PFSK-1 (cell line): ENCODE data around the gene TFEB.

ENCODE experiments used
- FOXP2 ChIP-seq: optimal IDR thresholded peaks from 2 replicates; pipeline ENCODE3; 2011; ENCODE audit warnings: borderline replicate concordance, control low read depth, inconsistent platforms; ENCODE audit not compliant: insufficient read depth; ENCODE audit errors: extremely low read length, extremely low read depth
- POLR2AphosphoS5 ChIP-seq: IDR thresholded peaks from 2 replicates; pipeline ENCODE4 v1.6.1; 2012; ENCODE audit warnings: low read depth, mild to moderate bottlenecking, control low read depth, low read length, moderate library complexity
- SIN3A ChIP-seq: IDR thresholded peaks from 2 replicates; pipeline ENCODE4 v1.6.1; 2012; ENCODE audit warnings: mild to moderate bottlenecking, low read length, moderate library complexity, borderline replicate concordance; ENCODE audit not compliant: insufficient read depth
- TAF1 ChIP-seq: IDR thresholded peaks from 2 replicates; pipeline ENCODE4 v1.6.1; 2012; ENCODE audit warnings: low read length, control low read depth, borderline replicate concordance; ENCODE audit not compliant: insufficient read depth
- TF ChIP-seq, protein P1 (sequence below), 2 experiments: IDR thresholded peaks; 2 replicates each; pipeline versions ENCODE4 v1.6.1 to v1.8.0; 2011 to 2012; ENCODE audit warnings: low read depth in 2 of 2, low read length in 2 of 2, control low read depth in 1 of 2, inconsistent platforms in 1 of 2, mild to moderate bottlenecking in 1 of 2, moderate library complexity in 1 of 2; ENCODE audit not compliant: insufficient read depth in 1 of 2

Gene TFEB

DNA sequence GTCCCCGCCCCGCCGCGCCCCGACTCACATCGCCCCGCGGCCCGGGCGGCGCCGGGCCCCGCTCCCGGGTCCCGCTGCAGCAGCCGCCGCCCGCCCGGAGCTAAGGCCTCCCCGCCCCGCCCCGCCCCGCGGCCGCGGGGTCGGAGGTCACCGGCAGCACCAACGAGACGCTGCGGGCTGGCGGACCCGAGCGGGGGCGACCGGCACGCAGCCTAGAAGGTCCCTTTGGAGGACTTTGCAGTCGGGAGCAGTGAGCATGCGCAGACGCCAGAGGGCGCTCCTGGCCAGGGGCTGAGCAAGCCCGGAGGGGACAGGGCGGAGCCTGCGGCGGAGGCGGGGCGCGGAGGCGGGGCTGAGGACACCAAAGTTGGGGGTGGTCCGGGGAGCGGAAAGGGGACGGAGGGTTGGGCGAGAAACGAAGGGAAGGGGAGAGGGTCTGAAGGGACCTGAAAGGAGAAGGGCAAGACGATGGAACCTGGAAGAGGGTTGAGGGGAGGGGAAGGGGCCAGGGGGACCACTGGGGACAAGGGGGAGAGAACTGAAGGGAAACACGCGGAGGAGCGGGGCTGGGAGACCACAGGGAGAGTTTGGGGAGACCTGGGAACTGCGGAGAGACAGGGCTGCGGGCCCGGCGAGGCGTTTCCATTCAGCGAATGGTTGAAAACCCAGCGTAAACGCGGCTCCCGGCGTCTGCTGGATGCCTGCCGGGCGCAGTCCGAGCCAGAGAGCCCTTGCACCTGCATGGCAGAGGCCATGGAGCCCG is 44.6 kb upstream of the TFEB start, which contains the start of gene FRS3:
Gene FRS3 (minus strand): TSS at position 113 of the 763 bp plus-strand sequence. CDS start 2,913 bp downstream, outside the sequence.
- TF ChIP-seq POLR2AphosphoS5 (peak; percentile 35; the same call in 1 of the 2 replicates), FOXP2 (no peak)

DNA sequence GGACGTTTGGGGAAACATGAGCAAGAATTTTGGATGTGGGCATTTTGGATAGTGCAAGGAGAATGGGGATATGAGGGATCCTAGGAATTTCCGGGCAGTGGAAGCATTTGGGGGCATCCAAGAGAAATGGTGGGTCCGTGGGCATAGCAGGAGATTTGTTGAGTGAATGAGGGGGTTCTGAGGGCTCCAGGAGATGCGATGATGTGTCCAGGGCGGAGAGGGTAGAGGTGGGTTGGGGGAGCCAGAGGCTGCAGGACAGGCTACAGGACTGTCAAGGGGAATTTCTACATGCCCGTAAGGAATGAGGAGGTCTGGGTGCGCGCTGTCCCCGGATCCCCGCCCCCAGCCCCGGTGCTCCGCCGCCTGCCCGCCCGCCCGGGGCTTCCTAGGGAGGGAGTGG is 43.9 kb upstream of the TFEB start:
- TF ChIP-seq SIN3A, result no peak
- no peak for TF ChIP-seq FOXP2
- TF ChIP-seq TAF1, result no peak
- no peak for TF ChIP-seq POLR2AphosphoS5
- TF ChIP-seq, protein P1, sequence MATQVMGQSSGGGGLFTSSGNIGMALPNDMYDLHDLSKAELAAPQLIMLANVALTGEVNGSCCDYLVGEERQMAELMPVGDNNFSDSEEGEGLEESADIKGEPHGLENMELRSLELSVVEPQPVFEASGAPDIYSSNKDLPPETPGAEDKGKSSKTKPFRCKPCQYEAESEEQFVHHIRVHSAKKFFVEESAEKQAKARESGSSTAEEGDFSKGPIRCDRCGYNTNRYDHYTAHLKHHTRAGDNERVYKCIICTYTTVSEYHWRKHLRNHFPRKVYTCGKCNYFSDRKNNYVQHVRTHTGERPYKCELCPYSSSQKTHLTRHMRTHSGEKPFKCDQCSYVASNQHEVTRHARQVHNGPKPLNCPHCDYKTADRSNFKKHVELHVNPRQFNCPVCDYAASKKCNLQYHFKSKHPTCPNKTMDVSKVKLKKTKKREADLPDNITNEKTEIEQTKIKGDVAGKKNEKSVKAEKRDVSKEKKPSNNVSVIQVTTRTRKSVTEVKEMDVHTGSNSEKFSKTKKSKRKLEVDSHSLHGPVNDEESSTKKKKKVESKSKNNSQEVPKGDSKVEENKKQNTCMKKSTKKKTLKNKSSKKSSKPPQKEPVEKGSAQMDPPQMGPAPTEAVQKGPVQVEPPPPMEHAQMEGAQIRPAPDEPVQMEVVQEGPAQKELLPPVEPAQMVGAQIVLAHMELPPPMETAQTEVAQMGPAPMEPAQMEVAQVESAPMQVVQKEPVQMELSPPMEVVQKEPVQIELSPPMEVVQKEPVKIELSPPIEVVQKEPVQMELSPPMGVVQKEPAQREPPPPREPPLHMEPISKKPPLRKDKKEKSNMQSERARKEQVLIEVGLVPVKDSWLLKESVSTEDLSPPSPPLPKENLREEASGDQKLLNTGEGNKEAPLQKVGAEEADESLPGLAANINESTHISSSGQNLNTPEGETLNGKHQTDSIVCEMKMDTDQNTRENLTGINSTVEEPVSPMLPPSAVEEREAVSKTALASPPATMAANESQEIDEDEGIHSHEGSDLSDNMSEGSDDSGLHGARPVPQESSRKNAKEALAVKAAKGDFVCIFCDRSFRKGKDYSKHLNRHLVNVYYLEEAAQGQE (IDR thresholded peaks at IDR 0.05; ENCODE audit: insufficient read depth in 1 of 2, low read depth in 2 of 2, low read length in 2 of 2), result no peak

DNA sequence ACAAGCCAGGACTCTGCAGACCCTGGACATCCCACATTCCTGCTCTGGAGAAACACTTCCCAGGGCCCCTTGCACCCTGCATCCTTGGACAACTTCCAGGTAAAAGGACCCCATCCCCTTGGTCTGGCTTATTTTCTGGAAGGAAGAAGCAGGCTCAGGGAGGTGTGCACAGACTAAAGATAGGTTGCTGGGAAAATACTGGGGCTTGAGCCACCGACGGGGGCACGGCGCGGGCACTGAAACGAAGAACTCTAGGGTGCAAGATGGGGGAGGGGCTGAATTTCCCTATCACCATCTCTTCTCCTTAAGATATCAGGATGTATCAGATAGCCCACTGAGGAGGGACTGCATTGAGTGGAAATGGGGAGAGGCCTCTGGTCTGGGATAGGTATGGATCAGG is 43.5 kb upstream of the TFEB start:
- TF ChIP-seq POLR2AphosphoS5 (no peak), SIN3A (no peak), FOXP2 (no peak), TAF1 (no peak)
- TF ChIP-seq, protein P1 (IDR thresholded peaks at IDR 0.05; ENCODE audit: insufficient read depth in 1 of 2, low read depth in 2 of 2, low read length in 2 of 2), result no peak

DNA sequence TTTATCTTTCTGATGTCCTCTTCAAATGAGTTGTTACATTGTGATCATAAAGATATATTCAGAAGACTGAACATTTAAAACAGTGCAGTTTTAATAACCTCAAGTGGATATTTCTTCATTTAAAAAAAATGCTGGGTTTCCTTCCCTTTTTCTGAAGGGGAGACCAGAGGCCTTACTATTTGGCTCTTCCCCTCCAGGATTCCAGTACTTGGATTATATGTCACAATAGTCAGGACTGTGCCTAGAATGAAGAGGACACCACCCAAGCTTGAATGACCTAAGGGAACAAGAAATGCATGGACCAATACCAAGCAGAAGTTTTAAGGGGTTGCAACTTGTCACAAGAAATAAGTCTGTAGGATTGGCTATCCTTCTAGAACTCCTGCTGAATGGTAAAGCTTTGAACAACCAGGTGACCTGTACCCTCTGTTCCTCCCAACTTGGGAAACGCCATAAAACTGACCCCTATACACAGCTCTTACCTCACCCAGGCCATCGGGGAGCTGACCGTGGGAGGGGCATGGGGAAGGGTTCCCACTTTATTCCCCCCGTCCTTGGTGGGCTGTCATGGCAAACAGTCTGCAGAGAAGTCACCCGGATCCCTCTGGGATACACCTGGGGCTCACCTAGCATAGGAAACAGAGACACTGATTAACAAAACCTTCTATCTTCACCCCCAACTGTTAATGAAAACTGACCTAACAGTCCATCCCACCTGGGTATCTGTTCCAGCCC is 42.3 kb upstream of the TFEB start:
- TF ChIP-seq SIN3A (no peak), FOXP2 (no peak), TAF1 (no peak), POLR2AphosphoS5 (no peak)
- TF ChIP-seq, protein P1 (IDR thresholded peaks at IDR 0.05; ENCODE audit: insufficient read depth in 1 of 2, low read depth in 2 of 2, low read length in 2 of 2), result no peak

DNA sequence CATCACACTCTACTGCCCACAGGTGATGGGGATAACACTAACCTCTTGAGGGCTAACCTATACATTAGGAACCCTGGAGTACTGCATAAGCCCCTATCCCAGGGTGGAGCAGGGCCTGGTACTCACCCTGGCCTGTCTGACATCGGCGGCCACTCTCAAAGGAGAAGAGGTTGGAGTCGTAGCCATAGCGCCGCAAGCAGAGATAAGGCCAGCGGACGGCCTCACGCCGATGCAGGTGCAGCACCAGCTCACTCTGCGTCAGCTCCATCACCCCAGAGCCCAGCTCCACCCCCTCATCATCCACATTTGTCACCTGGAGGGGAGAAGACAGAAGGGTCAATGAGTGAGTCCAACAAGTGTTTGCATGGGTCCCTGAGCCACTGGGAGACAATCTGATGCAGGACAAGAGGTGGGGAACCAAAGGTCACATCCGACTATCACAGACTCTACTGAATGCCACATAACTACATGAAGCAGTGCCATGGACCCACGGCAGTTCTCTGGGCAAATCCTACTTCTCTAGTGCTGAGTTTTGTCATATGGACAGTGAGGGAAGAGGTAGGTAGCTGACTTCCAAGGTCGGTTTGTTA is 40.0 kb upstream of the TFEB start:
- TF ChIP-seq SIN3A (no peak), TAF1 (no peak), POLR2AphosphoS5 (no peak), FOXP2 (no peak)
- TF ChIP-seq, protein P1 (IDR thresholded peaks at IDR 0.05; ENCODE audit: insufficient read depth in 1 of 2, low read depth in 2 of 2, low read length in 2 of 2), result no peak
